Stimulated activated CD4-positive, alpha-beta T cell treated with anti-CD3 and anti-CD28 coated beads, Interleukin-15, amount 100 ng/mL, for 48 hours (primary cell): ENCODE results near the gene SLC37A4.
"Not testable (repeated sequence)": the region's sequence is repeated elsewhere in the genome, so short reads cannot be mapped to it uniquely, and the experiment has no call there.

Source experiments
- DNase-seq, 2 donors: peaks; one replicate each; pipeline ENCODE4 v3.0.0-alpha.2; 2020; ENCODE audit warnings: low read depth in 2 of 2

SLC37A4 gene

GRCh38 chr11:119017377-119017776 is 13.3 kb downstream of the SLC37A4 start:
- not testable (repeated sequence) for DNase-seq

- DNase-seq = no peak
Measured at GRCh38 chr11:119016216-119017009, 14.3 kb downstream of the SLC37A4 start.

GRCh38 chr11:119015054-119015611 is 15.5 kb downstream of the SLC37A4 start:
- DNase-seq = no peak

- DNase-seq = no peak
Measured at GRCh38 chr11:119014209-119014924, 16.3 kb downstream of the SLC37A4 start.

GRCh38 chr11:119012629-119013170 is 18.0 kb downstream of the SLC37A4 start:
- DNase-seq = no peak

- no peak for DNase-seq
Measured at GRCh38 chr11:119011476-119012053, 19.1 kb downstream of the SLC37A4 start.

GRCh38 chr11:119006656-119007055 is 24.0 kb downstream of the SLC37A4 start:
- DNase-seq = no peak

- DNase-seq = no peak
Measured at GRCh38 chr11:119000906-119001305, 29.8 kb downstream of the SLC37A4 start.

- DNase-seq = no peak
Measured at GRCh38 chr11:118998822-118999221, 31.9 kb downstream of the SLC37A4 start.

- no peak for DNase-seq
Measured at GRCh38 chr11:118998388-118998717, 32.3 kb downstream of the SLC37A4 start.

- DNase-seq = peak; percentile 90 to 95
Measured at GRCh38 chr11:118997627-118998387, 32.9 kb downstream of the SLC37A4 start, which contains the start of gene CENATAC. TSS of gene CENATAC (plus strand) at chr11:118998138. CDS start at chr11:118998198, 60 bp downstream.

GRCh38 chr11:118996926-118997626 is 33.6 kb downstream of the SLC37A4 start:
- peak; percentile 24 to 38 for DNase-seq

GRCh38 chr11:118991486-118992038 is 39.1 kb downstream of the SLC37A4 start:
- not testable (repeated sequence) for DNase-seq

GRCh38 chr11:118988280-118988679 is 42.4 kb downstream of the SLC37A4 start:
- no peak for DNase-seq

GRCh38 chr11:118984825-118985224 is 45.9 kb downstream of the SLC37A4 start:
- DNase-seq = no peak

- DNase-seq = not testable (repeated sequence)
Measured at GRCh38 chr11:118984337-118984736, 46.3 kb downstream of the SLC37A4 start.

- DNase-seq = no peak
Measured at GRCh38 chr11:118980191-118980881, 50.3 kb downstream of the SLC37A4 start.

GRCh38 chr11:118979434-118979833 is 51.2 kb downstream of the SLC37A4 start:
- DNase-seq = no peak

GRCh38 chr11:118975771-118976709 is 54.6 kb downstream of the SLC37A4 start:
- DNase-seq = no peak
